ENCODE data around the gene CBL.
A peak's percentile ranks its signal among the peaks of the same experiment; 100 is the strongest.
"Not testable (repeated sequence)": the region's sequence is repeated elsewhere in the genome, so short reads cannot be mapped to it uniquely, and the experiment has no call there.

Gene CBL

DNA sequence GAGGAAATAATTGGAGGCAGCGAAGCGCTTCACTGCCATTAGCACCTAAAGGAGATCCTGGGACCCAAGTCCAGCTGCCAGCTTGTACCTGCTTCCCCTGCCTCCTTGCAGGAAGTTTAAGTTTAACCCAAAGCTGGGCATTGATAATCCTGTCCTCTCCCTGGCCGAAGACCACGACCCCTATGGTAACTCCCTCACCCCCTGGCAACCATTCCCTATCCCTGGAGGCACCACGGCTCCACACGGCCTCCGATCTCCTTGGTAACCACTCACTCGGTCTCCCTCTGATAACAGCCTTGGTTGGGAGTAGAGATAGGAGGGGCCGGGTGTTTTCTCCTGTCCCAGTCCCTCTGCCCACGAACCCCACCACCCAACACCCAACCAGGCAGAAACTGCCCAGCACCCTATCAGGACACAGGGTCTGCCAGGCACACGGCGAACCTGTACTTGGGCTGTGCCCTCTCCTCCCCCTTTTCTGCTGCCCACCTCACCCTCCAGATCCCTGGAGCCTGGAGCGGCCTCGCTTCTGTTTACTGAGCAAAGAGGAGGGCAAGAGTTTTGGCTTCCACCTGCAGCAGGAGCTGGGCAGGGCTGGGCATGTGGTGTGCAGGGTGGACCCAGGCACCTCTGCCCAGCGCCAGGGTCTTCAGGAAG lies 20.0 kb upstream of the CBL start:
- no peak for FAIRE-seq

DNA sequence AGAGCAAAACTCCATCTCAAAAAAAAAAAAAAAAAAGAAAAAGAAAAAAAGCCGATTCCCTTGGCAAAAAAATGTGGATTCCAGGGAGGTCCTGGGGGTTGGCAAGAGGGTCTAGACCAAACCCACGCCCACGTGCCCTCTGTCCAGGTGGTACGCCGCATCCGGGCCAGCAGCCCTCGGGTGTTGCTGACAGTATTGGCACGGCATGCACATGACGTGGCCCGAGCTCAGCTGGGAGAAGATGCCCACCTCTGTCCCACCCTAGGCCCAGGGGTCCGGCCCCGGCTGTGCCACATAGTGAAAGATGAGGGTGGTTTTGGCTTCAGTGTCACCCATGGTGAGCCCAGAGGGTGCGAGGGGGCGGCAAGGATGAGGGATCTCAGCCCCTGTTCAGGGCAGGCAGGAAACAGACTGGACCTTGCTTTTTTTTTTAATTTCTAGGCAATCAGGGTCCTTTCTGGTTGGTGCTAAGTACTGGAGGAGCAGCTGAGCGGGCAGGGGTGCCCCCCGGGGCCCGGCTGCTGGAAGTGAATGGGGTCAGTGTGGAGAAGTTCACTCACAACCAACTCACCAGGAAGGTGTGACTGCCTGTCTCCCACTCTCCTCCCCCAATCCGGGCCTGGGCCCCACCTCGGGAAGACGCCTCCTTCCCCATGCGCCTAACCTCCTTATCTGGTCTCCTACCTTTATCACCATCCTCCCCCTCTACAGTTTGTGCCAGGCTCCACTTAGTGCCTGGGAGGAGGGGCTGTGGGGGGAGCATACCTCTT lies 18.8 kb upstream of the CBL start:
- FAIRE-seq, result no peak

DNA sequence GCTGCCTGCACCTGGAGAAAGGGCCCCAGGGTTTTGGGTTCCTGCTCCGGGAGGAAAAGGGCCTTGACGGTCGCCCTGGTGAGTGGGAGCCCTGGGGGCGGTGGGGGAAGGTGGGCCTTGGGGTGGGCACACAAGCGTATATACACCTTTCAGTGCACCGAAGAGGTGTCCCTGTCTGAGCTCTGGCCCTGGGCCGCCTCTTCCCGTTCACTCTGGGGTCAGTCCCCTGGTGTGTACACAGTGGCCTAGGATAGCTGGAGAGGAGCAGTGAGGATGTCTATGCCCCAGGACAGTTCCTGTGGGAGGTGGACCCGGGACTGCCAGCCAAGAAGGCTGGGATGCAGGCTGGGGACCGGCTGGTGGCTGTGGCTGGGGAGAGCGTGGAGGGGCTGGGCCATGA lies 18.1 kb upstream of the CBL start:
- FAIRE-seq, result no peak

DNA sequence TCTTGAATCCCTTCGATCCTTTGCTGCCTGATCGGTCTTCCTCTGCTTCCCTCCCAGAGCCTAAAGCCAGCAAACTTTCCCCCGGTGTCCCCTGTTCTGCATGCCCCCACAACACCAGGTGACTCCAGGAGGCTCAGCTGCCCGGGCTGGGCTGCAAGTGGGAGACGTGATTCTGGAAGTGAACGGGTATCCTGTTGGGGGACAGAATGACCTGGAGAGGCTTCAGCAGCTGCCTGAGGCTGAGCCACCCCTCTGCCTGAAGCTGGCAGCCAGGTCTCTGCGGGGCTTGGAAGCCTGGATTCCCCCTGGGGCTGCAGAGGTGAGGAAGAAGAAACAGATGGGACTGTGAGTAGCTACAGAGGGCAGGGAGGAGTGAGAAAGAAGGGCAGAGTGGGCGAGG lies 17.3 kb upstream of the CBL start:
- no peak for FAIRE-seq

DNA sequence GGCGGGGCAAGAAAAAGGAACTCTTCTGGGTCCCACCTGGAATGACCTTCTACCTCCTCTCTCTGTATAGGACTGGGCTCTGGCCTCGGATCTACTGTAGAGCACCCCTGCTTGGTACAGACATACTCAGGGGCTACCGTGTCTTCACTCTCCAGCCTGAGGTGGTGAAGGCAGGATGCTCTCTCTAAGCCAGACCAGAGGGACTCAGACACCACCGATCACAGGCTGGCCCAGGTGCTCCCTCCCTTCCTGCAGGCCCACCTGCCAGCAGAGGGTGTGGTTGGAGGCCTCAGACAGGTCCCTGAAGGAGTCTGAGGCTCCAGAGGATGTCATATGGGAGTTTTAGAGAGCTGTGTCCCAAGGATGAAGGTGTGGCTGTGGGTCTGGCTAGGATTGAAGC lies 16.7 kb upstream of the CBL start:
- no peak for FAIRE-seq

DNA sequence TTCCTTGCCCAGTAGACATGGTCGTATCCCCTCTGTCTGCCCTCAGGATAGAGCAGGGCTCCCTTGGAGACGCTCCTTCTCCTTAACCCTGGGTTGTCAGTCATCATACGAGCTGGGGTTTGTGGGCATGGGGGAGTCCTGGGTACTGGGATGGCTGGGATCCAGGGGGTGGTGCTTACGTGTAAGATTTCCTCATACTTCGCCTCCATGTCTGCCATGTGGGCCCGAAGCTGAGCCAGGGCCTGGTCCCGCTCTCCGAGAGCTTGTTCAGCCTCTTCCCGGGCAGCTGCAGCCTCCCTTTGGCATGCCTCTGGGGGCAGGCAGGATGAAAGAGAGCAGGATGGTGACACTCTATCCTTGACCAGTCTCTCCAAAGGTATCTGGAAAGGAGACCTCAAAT lies 15.6 kb upstream of the CBL start:
- no peak for FAIRE-seq

DNA sequence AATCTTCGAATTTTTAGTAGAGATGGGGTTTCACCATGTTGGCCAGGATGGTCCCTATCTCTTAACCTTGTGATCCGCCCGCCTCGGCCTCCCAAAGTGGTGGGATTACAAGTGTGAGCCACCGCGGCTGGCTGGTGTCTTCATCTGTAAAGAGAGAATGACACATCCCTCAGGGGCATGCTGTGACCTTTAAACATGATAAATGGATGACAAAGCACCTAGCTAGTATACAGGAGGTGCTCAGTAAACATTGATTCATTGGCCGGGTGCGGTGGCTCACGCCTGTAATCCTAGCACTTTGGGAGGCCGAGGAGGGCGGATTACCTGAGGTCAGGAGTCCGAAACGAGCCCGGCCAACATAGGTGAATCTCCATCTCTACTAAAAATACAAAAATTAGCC lies 14.9 kb upstream of the CBL start:
- FAIRE-seq, result not testable (repeated sequence)

DNA sequence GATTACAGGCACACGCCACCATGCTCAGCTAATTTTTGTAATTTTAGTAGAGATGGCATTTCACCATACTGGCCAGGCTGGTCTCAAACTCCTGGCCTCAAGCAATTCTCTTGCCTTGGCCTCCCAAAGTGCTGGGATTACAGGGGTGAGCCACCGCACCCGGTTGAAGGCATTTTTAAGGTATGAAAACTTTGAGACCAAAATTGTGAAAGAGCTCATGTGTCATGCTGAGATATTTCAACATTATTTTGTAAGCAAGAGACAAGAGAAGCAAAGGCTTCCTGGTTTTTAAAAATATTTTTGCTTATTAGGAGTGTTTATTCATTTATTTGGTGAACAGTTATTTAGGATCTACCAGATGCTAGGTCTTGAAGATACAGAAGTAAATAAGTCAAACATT lies 14.0 kb upstream of the CBL start:
- no peak for FAIRE-seq

DNA sequence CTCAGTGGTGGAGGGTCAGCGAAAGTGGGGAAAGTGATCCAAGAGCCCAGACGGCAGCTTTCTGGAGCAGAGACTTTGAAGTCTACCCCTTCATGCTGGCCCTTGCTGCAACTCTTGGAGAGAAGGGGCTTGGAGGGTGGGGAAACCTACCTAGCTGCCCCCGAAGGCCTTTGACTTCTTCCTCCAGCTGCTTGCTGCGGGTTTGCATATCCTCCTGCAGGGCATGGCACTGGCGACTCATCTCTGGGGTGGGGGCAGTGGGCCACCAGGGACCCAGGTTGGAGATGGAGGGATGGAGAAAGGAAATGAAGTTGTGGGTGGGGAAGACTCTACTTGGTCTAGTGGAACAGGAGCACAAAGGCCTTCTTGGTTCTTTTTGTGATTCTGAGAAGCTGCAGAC lies 13.1 kb upstream of the CBL start:
- FAIRE-seq, result no peak

DNA sequence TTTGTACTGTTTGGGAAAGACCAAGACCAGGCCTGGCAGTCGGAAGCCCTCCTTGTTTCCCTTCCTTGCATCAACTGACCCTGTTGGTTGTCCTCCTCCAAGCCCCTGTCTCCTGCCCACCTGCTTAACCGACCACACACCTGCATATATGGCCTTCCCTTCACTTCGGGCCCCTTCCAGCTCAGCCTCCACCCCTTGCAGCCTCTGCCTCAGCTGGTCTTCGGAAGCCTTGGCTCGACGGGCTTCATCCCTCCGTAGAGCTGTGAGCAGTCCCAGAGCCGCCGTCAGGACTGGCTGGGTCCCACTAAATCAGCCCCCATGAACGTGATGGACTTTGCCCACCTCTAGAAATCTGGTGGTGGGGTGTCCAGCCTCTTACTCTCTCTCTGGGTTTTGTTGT lies 12.5 kb upstream of the CBL start:
- FAIRE-seq, result no peak

DNA sequence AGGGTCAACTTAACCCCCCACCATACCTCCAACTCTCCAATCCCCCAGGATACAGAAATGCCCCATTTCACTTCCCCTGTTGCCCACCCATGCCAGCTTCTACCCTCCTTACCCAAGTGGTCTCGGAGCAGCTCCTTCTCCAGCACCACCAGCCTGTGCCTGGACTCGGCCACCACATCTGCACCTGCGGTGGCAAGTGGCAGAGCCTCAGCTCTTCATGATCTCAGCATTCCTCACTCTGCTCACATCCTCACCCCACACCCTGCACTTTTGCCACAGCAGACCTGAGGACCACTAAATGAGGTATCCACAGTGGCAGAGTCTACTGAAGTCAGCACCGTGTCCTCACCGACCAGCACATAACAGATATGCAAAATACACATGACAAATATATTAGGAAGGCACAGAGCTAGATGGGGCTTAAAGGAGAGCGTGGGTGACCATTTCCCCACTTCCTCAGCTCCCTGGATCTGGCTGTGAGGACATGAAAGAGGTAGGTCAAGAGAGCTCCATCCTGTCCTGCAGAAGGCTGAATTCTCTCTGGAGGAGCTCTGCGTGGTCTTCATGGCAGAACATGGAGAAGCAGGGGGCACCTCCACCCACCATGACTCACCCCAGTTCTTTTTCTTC lies 11.2 kb upstream of the CBL start:
- FAIRE-seq, result no peak

DNA sequence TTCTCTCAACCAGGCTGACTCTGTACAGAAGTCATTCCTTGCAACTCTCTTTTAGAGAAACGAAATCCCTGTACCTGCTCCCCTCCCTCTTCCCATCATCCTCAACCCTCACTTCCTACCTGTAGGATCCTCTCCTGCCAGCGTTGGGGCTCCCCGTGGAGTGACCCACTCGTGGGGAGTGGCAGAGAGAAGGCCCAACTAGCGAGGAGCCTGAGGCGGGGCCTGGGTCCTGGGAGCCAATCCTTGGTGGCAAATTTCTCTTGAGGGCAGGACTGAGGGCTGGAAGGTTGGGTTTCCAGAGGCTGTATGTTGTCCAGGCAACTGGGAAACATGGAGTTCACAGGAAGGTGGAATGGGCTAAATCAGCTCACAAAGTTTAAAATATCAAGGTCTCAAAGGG lies 10.5 kb upstream of the CBL start:
- FAIRE-seq, result no peak

DNA sequence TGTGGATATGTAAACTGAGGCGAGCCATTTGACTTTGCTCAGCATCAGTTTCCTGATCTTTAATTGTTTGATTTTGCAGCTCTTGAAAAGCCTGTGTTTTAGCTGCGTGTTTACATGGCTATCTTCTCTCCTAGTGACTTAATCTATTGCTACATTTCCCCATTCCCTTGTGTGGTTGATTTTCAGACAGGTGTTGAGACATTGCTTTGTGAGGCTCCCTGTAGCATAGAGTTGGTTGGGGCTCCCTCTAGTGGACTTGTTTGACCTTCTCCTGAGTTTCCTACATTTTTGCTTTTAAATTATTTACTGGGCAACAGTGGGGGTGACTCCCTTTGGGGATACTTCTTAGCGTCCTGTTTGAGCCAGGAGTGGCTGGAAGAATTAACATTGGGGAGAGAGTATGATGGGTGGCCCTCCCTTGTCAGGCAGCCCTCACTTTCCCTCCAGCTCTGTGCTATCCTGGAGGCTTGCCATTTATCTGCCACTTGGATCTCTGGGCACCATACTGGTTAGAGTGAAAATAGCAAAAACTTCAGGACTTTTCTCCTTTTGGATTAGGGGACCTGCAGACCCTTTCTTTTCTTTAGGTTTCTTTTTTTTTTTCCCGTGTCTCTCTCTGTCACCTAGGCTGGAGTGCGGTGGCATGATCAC lies 9.2 kb upstream of the CBL start:
- peak; percentile 68 for FAIRE-seq

DNA sequence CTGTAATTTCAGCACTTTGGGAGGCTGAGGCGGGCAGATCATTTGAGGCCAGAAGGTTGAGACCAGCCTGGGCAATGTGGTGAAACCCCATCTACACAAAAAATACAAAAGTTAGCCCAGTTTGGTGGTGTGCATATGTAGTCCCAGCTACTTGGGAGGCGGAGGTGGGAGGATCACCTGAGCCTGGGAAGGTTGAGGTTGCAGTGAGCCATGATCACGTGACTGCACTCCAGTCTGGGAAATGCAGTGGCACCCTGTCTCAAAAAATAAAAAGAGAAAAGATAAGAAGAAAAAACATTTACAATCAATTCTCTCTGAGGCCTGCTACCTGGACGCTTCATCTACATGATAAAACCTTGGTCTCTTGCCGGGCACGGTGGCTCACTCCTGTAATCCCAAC lies 7.2 kb upstream of the CBL start:
- no peak for FAIRE-seq

DNA sequence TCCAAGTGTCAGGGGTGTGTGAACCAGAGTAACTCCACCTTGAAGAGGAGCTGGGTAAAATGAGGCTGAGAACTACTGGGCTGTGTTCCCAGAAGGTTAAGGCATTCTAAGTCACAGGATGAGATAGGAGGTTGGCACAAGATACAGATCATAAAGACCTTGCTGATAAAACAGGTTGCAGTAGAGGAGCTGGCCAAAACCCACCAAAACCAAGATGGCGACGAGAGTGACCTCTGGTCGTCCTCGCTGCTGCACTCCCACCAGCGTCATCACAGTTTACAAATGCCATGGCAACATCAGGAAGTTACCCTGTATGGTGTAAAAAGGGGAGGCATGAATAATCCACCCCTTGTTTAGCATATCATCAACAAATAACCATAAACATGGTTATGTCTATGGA lies 4.9 kb upstream of the CBL start:
- not testable (repeated sequence) for FAIRE-seq

DNA sequence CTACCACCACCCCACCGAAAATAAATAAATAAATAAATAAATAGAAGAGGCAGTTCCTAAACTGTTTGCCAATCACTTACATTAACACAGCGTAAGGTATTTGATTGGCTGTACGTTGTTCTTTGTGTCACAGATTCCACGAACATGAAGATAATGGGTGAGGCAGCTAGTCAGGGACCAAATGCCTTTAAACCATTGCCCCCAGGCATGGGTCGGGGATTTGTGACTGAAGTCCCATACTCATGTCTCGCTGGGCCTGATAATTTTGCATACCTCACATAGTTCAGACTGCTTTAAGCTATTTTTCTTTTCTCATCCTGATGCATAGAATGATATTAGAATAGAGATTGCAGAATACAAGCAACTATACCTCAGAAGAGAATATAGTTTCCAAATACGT lies 3.6 kb upstream of the CBL start:
- no peak for FAIRE-seq

DNA sequence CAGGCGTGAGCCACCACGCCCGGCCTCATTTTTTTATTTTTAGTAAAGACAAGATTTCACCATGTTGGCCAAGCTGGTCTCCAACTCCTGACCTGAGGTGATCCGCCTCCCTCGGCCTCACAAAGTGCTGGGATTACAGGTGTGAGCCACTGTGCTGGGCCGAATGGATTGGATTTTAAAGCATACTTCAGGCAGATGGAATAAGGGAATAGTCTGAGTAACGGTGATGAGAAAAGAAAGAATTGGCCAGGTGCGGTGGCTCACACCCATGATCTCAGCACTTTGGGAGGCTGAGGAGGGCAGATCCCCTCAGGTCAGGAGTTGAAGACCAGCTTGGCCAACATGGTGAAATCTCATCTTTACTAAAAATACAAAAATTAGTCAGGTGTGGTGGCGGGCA lies 2.1 kb upstream of the CBL start:
- FAIRE-seq, result no peak

DNA sequence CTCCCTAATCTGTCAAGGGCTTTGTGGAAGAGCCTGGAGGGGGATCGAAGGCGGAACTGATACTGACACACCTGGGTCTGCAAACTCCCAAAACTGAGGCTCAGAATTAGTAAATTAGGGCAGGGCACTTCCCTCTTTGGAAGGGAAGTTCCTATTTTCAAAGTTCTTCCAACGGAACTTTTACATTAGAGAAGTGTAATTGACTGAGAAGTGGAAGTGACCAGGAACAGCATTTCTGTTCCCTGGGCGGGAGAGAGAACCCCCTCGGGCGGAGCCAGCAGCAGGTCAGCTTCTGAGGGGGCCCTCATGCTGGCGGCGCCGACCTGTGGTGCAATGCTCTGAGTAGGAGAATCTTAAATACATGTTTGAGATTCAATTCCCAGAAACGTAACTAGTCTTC lies 1.1 kb upstream of the CBL start:
- FAIRE-seq, result no peak

DNA sequence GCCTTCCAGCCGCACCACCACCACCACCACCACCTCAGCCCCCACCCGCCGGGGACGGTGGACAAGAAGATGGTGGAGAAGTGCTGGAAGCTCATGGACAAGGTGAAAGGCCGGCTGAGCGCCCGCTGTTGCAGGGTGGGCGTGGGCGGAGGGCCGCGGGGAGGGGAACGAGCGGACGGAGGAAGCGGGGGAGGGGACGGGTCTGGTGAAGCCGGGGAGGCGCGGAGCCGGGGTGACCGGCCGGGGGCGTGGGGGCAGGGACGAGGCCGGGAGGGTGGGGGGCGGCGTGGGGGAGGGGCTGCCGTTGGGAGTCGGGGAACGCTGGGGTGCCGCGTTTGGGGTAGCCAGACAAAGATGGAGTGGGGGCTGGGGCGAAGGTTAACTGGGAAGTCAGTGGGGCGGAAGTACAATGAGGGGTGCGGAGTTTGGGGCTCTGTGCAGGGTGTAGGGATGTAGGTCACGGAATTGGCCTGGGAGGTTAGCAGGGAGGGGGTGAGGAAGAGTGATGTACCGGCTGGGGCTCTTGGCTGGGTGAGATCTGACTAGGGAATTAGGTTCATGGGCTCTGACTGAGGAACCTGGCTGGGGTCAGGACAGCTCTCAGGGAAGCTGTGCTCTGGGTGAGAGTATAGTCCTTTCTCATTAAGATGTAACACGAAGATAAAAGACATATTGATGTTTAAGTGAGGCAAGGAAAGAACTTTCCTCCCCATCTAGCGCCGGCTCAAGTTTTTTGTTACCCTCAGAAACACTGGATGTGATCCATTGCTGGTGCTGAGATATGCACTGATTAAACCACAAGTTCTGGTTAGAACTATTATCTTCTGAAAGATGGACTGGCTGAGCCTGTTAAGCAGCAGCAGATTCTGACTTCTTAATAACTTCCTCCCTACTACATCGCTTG lies 624 bp downstream of the CBL start:
- no peak for FAIRE-seq

DNA sequence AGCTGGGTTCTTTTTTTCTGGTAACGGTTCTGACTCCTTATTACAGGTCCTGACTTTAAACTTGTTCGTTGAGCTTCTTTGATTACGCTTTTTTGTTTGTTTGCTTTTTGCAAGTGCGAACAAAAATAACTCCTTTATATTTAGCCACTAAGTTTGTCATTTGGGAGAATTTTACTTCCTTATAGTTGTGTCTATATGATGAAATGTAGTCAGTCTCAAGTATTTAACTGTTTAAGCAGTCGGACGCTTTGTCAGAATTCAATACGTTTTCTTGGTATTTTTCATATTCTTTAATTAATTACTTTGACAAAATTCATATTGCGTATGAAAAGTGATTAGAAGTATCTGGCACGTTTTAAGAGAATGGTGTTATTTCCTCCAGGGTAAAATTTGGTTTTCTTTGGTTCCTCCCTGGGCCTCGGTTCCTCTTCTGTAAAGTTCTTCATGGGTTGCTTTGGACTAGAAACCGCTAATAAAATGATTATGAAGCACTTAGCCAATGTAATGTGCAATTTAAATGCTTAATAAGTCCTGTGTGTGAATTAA lies 1.3 kb downstream of the CBL start:
- FAIRE-seq, result no peak

DNA sequence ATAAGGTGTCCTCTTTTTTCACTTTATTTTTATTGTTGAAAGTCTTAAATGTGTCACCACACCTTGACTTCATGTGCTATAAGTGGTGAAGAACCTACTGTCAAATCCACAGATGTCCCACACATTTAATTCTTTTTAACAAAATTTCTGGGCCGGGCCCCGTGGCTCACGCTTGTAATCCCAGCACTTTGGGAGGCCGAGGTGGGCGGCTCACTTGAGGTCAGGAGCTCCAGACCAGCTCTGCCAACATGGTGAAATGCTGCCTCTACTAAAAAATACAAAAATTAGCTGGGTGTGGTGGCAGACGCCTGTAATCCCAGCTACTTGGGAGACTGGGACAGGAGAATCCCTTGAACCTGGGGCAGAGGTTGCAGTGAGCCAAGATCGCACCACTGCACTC lies 3.0 kb downstream of the CBL start:
- no peak for FAIRE-seq

DNA sequence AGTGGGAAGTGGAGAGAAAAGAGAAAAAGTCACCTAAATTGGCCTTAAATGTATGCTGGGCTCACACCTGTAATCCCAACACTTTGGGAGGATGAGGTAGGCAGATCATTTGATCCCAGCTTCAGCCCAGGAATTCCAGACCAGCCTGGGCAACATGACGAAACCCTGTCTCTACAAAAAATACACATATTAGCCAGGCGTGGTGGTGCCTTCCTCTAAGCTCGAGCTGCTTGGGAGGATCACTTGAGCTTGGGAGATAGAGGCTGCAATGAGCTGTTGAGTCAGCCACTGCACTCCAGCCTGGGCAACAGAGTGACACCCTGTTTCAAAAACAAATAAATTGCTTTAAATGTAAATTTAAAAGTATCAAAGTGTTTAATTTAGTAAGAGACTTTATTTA lies 3.9 kb downstream of the CBL start:
- no peak for FAIRE-seq
